Measurements from ENCODE around the gene PUM2.

Gene PUM2

GRCh38 chr2:20214566-20215182, 136.0 kb downstream of the PUM2 start:
- FAIRE-seq, result no peak

- no peak for FAIRE-seq
These were observed 136.7 kb downstream of the PUM2 start for GRCh38 chr2:20213651-20214565.

- FAIRE-seq, result no peak
These were observed 137.7 kb downstream of the PUM2 start for GRCh38 chr2:20212871-20213503.

- no peak for FAIRE-seq
These were observed 138.2 kb downstream of the PUM2 start for GRCh38 chr2:20212459-20212870.

GRCh38 chr2:20211860-20212458, 138.7 kb downstream of the PUM2 start:
- no peak for FAIRE-seq

DNA sequence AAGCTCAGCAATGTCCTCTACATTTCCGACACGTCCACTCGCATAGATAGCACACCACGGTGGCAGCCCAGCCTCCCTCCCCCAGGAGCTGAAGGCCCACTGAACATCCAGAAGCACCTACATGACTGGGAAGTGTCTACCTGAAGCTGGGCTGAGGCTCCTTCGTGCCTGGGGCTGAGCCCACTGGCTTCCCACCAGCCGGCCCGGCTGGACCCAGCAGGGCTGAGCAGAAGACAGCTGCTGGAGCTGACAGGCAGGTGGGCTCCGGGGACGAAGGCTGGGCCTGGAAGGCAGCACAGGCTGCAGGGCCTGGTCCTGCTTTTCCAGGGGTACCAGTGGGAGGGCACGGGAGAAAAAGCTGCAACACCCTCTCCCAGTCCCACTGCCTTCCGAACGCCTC, 139.2 kb downstream of the PUM2 start:
- no peak for FAIRE-seq

- FAIRE-seq, result no peak
These were observed 140.2 kb downstream of the PUM2 start for GRCh38 chr2:20210462-20210861.

DNA sequence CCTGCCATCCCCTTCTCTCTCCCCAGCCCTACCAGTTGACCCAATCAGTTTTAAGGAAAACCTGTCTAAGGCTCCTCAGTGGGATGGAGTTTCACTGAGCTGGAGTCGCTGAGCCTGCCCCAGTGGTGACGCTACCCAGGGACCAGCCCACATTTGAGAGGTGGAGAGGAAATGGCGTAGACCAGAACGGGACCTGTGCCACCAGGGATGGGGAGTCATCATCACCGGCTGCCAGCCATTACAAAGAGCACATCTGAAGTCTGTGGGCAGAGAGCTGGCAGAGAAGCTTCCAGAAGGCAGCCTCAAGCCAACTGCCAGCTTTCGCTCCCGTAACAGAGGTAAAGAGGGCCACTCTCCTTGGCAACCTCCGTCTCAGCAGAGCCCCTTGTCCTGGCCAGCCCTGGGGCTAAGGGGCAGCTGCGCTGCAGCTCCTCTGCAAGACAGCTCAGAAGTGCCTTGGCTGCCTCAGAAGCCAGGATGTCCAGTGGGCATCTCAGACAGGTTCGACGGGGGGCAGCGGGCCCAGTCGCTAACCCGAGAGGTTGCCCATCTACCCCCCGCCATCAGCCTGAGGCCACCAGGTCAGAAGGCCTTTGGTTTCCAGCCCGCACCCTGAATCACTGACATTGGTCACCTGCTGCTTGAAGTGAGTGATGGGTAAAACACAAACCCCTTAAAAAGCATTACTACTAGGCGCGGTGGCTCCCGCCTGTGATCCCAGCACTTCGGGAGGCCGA, 141.1 kb downstream of the PUM2 start:
- FAIRE-seq, result no peak

DNA sequence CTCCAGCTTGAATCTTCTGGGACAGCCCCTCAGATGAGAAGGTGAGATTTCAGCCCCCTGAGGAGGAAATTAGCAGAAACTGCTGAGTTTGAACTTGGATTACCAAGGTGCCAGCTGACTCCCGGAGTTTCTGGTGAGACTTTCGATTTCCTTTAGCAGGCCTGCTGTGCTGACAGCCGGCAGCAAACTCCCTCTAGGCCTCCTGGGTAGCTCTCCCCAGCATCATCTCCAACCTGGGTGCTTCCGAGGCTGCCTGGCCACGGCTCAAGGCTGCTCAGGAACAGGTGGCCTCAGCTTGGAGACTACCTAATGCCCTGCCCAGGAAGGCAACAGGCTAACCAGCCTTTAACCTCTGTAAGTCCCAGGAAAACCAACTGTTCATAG, 142.2 kb downstream of the PUM2 start:
- FAIRE-seq, result no peak

GRCh38 chr2:20207051-20207450, 143.6 kb downstream of the PUM2 start:
- FAIRE-seq, result no peak

DNA sequence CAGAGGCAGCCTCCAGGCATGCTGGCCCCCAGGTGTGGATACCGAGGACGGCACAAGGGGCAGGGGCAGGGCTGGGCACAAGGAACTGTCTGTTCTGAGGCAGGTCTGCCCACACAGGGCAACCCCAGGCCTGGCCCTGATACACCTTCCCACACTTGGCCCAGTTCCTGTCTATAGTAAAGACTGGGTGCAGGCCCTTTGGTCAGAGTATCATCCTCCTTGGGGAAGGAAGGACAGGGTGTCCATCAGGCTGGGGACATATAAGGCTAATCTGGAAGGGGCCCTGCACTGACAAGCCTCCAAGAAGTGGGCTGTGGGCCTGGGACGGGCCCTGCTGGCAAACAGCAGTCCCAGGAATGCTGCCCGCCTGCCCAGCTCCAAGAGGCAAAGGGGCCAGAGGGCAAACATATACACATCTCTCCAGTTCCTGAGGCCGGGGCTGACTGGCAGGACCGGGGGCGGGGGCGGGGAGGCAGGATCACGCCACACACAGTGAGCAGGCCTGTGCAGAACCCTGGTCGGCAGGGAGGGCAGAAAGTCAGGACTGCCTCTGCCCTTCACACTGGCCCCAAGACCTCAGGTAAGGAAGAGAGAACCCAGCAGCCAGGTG, 144.6 kb downstream of the PUM2 start:
- FAIRE-seq, result no peak

GRCh38 chr2:20205069-20205468, 145.6 kb downstream of the PUM2 start:
- no peak for FAIRE-seq

- no peak for FAIRE-seq
These were observed 147.0 kb downstream of the PUM2 start for GRCh38 chr2:20203521-20204225.

GRCh38 chr2:20203072-20203471, 147.6 kb downstream of the PUM2 start:
- no peak for FAIRE-seq

- no peak for FAIRE-seq
These were observed 149.0 kb downstream of the PUM2 start for GRCh38 chr2:20201671-20202070.

DNA sequence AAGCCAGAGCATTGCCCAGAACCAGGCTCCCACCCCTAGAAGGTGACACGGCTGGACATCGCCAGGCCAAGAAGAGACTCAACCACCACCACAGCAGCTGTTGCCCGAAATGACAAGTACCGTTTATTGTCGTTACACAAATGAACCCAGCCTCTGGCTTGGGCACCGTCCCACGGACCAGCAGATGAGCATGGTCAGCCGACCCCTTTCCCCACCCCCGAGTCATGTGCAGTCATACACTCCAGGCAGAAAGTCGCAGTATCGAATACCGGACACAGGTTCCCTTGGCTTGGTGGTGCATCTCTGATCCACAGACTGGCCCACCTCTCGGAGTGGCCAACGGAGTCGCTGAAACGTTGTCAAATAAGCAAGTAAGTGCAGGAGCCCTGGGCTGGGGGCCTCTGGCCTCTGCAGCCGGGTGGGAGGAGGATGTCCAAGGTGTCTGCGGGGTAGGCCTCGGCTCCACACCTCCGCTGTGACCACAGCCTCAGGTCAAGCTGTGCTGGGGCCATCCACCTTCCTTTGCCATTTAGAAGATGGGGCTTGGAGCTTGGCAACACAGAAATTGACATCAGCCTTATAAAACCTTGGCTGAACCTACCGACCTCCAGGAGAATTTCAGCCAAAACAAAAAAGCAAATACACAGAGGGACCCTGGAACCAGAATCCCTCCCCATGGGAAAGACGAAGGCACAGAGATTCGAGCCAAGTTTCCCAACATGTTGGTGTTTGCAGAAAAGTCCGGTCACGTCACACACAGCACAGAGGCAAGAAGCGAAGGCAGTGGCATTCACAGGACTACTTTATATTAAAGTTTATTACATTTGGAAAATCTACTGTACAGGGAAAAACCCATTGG, 149.7 kb downstream of the PUM2 start:
- no peak for FAIRE-seq

- no peak for FAIRE-seq
These were observed 150.9 kb downstream of the PUM2 start for GRCh38 chr2:20199633-20200270.

GRCh38 chr2:20198796-20199632, 151.6 kb downstream of the PUM2 start:
- no peak for FAIRE-seq
